ENCODE measurements around the gene CUEDC1.

Gene CUEDC1

DNA sequence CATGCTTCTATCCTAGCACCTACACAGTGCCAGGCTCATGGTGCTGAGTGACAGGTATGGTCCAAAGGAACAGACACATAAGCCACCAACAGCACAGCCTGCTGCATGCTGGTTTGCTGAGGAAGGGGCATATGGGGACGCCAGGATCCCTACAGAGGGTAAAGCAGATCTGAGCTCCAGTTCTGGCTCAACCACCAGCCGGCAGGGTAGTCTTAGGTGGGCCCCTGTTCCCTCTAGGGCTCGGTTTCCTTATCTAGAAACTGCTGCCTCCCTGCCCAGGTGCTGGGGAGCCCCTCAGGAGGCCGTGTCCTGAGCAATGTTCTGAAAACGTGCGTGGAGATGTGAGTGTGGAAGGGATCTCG lies 81.2 kb downstream of the CUEDC1 start:
- DNase-seq, result no peak

DNA sequence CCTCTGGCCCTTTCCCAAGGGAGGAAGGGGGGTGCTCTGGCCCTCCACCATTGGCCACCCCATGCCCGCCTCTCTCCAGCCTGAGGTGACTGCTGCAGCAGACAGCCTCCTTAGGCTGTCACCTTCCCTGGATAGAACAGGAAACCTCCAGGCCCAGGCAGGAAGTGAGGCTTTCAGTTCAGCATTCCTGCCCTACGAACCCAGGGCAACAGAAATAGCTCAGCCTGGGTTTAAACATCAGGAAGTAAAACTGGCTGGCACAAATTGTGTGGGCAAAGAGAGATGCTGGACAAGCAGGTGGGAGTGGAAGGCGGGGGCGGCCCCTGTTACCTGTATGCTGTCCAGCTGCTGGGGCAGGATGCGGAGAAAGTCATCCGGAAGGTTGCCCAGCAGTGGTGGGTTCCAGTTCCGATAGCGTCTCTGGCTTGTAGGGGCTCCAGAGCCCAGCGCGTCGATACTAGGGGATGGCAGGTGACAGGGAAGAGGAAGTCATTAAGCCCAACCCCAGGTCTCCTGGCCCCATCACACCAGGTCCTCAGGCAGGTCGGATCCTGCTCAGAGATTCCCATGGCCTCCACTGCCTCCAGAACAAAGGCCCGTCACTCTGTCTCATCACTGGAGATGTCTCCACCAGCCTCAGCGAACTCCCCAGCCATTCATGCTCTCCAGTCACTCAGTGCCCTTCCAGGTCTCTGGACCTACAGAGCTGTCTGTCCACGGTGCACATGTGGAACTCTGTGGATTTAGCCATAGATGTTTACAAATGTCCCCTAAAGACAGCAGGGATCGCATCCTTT lies 81.8 kb downstream of the CUEDC1 start:
- no peak for DNase-seq

DNA sequence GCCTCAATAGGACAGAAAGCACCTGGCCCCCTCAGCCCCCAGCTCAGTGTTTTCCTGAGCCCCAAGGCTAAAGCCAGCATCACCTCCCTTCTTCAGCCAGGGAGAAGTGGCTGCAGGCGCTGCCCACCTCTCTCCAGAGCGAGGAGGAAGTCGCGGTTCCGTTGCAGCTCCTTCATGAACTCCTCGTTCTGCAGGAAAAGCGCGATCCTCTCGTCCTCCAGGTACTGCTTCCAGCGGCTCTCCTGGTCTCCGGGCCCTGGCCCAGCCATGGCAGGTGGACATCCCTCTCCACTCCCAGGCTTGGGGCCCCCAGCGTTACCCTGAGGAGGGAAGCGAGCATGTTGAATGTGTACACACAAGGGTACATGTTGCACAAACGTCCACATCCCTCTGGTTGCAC lies 82.7 kb downstream of the CUEDC1 start:
- DNase-seq, result no peak

DNA sequence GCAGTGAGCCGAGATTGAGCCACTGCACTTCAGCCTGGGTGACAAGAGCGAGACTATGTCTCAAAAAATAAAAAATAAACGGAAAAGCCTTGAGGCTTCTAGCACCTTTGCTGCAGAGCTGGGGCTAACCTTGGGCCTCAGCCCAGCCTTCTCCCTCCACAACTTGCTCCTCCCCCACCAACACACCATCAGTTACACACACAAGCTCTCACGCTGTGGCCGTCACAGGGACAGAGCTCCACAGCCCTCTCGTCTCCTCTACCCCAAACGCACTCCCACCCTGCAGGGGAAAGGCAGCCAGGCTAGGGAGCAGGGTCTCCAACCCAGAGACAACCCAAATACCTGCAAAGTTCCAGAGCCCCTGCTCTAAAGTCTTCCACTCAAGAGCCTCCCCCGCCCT lies 83.3 kb downstream of the CUEDC1 start:
- no peak for DNase-seq

DNA sequence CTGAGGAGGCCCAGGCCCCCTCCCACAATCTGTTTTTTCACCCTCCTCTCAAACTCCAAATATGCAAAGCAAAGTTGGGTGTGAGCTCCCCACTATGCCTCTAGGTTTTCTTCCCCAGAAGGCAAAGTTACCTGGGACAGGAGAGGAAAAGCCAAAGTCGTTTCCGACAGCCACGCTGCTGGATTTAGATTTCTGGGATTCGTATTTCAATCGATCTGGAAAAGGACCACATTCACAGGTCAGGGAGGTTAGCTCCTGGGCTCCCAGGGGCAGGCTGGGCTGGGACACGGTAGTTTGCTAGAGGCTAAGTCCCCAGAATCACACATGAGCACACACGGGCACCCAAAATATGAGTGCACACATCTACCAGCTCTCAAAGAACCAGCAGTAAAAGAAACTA lies 84.1 kb downstream of the CUEDC1 start:
- no peak for DNase-seq

DNA sequence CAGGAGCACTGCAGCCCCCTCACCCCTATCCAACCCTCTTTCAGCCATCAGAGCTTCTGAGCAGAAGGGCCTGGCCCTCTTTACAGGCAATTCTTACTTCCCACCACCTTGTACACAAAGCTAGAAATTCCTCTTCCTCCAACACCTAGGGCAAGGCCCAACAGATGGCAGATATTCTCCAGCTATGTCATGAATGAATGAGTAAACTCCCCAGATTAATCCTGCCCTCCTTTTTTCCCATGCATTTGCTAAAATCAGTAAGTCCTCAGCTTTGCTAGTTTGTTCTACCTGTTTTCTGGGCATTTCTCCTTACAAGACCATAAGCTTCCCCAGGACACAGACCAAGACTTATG lies 85.0 kb downstream of the CUEDC1 start:
- DNase-seq, result no peak

DNA sequence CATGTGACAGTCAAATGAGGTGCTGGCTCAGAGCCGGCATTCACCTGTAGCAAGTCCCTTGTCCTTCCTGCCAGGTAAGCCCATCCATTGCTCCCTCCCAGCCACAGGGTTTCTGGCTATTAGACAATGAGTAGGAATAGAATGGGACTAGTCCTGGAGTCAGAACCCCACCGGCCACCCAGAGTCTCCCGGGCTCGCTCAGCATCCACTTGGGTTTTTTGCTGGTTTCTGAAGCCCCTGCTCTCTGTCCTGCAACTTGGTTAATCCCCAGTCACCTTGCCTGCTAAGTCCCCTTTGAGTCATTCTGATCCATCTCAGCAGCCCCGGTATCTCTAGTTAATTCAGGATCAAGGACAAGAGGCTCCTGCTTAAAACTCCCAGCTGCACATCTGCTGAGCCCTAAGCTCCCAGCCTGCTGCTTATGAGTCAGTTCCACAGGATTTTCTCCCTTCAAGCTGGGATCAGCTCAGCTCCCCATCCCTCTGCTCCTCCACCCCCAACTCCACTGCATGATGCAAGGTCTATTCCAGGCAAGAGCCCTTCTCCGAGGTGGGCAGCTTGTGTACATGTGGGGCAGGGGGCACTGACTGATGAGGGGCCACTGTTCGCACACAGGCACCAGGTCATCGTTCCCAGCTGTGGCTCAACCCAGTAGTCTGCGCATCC lies 85.5 kb downstream of the CUEDC1 start:
- no peak for DNase-seq

DNA sequence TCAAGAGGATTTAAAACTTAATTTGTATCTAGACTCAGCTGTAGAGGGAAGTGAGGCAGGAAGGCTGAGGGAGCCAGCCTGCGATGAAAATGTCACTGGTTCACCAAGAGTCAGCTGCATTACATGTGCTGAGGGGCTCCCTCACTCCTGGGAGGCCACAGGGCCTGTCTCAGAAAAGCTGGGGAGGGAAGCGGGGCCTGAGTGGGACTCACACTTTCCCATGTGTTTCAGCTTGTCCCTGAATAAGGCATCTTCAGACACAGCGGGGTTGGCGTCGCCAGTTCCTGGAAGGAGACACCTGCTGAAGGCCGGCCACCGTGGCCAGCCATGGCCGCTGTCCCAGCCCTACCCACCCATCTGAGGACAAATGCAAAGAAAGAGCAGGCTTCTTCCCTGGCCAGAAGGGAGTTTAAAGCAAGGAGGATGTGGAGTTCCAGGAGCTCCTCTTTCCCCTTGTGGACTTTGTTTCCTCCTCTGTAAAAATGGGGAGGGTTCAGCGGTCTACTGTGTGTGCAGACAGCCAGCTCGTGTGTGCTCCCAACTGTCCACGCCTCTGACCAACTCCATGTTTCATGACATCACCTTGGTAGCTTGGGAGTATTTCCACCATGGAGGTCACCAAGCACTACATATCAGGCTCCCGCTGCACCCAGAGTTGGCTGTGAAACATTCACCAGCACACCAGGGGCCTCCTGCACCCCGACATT lies 86.1 kb downstream of the CUEDC1 start:
- DNase-seq, result no peak

DNA sequence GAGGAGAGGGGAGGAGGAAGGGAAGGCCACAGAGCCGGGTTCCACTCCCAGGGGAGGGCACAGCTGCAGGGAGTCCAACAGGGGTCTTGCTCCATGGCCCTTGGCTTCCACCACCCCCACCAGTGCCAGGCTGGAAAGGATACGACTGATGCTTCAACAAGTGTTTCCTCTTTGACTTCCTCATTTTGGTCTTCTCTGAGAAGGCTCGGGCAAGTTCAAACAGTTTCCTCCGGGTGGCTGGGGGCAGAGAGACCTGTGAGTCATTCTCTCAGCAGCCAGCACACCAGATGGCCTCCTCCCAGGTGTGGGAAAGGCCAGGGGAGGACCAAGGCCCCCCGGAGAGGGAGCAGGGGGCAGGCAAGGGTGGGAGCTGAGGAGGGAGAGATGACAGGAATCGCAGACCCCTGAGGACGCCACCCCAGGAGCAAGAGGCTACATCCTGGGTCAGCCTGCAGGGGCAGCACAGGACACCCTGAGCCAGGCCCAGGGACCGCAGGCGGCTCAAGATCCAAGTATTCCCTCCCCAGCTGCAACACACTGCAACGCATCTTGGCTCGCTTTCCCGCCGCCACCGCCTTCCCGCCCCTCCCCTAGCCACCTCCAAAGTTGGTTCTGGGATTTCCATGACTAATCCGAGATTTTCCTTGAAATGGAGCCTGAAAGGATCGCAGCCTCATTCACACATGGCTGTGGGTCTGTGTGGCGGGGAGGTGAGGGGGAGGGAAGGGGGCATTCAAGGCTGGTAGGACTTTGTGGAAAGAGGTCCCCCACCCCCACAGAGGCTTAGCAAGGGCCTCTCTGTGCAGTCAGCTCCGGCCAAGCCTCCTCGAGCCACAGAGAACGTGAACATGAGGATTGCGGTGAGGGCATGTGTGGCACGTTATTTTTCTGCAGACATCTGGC lies 87.0 kb downstream of the CUEDC1 start:
- no peak for DNase-seq

DNA sequence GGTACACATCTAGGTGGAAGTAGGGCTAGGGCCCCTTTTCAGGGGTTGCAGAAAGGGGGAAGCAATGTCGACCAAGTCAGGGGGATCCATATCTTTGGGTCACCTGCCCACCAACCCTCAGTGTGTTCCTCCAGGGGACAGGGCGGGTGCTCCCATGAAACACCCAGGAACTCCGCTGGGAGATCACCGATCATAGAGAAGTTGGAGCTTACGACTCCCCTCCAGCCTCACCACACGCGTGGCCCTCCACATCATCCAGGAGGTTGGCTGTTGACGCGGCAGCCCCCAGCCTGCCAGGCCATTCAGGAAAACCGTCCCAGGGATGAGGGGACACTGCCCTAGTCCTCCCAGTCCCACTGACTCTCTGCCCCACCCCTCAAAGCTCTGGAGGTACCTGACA lies 88.1 kb downstream of the CUEDC1 start:
- no peak for DNase-seq

DNA sequence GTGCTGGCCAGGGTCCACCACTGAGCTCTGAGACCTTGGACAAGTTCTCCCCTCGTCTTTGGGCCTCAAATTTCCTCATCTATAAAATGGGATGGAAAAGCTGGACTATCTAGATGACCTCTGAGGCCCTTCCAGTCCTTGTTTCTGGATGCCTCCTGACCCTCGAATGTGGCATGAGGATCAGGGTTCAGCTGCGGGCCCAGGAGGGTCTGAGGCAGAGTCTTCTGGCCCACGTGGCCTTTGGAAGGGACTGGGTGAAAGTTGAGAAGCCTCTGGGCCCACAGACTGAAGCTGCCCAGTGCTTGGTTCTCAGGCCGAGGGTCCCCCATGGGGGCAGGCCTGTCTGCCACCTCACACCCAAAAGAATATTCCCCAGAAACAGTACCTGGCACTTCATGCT lies 88.5 kb downstream of the CUEDC1 start:
- DNase-seq, result no peak

DNA sequence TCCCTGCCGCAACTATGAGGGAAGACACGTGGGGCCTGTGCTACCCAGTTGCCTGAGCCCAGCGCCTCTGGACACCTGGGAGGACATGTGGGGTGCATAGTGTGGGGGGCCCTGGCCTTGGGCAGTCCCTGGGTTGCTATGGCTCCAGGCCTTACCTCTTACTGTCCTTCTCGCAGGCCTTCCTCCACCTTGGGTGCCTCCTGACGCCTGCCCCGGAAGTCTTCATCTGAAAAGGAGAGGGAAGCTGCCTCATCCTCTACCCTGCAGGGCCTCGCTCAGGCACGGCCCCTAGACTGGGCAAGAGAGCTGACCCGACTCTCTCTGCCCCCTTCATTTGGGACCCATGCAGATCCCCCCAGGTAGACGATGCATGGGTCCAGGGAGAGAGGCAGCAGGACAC lies 88.9 kb downstream of the CUEDC1 start:
- no peak for DNase-seq

DNA sequence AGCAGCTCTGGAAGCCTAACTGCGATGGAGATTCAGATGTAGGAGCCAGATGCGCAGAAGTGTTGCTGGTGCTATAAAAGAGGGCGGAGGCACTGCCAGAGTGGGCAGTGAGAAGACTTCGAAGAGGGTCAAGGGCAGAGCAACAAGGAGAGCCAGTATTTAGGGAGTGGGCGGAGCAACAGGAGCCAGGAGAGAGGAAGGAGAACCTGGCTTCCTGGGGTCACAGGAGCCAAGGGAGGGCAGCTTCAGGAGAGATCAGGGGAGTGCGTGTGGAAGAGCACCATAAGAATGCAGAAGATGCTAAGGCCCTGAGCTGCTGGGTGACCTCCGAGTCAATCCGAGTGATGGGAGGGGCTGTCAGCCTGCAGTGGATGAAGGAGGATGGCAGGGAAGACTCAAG lies 90.9 kb downstream of the CUEDC1 start:
- no peak for DNase-seq

DNA sequence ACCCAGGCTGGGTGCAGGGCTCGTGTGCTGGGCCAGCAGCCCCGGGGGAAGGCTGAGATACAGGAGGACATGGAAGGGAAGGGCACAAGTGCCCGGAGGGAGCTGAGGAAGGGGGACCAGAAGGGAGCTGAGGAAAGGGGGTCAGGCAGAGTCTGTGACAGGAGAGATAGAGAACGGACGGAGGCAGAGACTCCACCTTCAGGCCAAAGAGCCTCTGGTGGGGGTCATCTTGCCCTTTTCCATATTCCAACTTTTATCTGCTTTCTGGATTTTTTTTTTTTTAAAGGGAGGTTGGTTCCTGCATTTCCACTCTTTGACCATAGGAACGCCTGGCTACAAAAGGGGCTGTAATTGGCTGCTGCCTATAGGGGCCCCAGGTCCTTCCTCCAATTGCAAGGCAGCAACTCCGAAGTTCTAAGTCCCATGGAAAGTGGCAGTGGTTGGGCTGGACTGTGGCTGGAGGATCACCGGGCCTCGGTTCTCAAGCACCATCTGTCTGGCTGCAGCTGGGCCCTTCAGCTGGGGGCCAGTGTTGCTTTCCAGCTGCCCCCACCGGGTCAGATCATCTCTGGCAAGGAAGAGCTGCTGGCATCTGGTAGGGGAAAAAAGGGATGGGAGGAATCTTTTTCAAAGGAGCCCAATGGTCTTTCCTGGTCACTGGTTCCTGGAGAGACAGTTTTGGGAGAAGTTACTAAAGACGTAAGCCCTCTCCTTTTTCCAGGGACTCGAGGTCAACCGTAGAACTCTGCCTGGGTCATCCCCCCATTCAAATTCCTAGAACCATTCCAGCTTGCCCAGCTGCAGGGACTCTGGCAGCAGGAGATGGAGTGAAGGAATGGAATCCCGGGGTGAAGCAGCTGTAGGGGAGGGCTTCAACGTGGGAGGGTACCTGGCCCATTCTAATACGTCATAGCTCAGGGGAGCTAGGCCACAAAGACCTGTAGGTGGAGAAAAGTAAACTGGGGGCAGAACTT lies 92.2 kb downstream of the CUEDC1 start:
- DNase-seq, result no peak

DNA sequence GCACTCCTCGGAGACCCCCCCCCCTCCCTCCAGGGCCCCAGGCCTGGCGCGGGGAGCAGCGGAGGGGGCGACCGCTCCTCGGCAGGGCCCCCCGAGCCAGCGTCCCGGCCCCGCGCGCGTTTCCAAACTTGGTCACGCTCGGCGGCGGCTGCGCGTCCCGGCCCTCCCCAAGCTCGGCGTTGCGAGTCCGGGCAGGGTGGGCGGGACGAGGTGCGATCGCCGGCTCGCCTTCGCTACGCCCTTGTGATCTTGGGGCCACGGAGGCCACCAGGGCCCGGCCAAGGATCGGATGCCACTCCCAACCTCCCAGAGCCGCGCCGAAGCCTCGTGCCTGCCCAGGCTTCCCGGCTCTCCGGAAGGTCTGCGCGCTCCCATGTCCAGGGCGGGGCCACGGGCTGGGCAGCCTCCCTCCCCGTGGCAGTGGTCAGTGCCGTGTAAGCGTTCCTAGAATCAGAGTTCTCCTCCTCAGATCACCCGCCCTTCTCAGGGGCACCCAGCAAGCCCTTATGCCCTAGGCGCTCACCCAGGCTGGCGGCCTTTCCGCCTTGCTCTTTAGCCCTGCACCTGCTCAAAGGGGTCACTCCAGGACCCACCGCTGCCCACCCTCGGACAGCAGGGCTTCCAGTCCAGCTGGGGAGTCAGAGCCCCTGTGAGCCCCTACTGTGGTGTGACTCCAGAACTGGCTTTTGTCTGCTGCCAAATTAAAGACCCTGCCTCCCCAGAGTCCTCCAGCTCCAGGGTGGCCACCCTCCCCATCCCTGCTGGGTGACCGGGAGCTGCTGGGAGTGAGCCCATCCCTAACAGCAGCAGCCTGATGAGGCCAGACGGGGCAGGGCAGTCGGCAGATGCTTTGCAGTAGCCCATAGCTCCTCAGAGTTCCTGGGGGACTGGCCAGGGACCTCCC lies 93.2 kb downstream of the CUEDC1 start:
- DNase-seq, result no peak

DNA sequence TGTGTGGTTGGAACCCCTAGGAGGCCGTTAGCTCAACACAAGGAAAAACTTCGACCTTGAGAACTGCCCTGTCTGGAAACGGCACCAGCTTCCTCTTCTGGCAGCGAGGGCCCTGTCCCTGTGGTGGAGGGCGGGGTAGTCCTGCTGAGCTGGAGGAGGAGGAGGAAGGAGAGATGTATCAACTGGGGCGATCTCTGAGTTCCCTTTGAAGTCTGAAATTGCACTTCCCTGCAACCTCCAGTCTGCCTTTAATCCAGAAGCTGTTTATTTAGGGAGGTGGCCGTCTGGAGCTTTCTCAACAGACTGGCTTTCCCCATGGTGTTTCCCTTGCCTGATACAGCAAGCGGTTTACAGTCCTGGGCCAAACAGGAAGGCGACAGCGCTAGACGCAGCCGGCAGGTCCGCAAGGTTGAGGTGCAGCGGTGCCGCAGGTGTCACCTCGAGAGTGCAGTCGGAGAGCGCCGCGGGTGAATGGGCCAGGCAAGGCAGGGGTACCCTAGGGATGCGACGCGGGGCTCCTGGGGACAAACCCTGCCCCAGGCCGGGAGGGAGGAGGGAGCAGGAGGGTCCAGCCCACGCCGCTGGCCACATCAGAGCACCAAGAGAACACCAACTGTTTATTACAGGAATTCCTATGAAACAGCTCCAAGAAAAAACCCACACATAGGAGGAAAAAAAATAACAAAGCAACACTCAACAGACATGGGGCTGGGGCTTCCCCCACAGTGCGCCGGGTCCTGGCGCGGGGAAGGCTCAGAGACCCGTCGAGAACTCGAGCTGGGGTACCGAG lies 94.0 kb downstream of the CUEDC1 start:
- DNase-seq, result no peak

DNA sequence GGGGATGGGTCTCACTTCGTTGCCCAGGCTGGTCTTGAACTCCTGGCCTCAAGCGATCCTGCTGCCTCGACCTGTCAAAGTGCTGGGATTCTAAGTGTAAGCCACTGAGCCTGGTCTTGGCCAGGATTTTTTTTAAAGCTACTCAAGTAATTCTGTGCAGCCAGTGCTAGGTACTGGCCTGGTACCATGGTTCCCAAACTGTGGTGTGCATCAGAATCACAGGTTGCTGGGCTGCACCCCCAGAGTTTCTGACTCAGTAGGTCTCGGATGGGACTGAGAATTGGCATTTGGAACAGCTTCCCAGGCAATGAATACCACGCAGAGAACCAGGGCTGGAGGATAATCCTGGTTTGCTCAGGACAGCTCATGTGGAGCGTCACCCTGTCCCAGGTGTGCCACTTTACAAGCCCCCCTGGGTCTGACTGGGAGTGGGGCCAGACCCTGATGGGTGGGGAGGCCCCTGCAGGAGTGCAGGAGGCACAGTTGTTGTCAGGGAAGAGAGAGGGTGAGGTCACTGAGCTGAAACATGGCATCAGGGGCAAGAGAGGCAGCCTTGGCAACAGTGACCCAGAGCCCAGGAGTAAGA lies 94.7 kb downstream of the CUEDC1 start:
- DNase-seq, result no peak

DNA sequence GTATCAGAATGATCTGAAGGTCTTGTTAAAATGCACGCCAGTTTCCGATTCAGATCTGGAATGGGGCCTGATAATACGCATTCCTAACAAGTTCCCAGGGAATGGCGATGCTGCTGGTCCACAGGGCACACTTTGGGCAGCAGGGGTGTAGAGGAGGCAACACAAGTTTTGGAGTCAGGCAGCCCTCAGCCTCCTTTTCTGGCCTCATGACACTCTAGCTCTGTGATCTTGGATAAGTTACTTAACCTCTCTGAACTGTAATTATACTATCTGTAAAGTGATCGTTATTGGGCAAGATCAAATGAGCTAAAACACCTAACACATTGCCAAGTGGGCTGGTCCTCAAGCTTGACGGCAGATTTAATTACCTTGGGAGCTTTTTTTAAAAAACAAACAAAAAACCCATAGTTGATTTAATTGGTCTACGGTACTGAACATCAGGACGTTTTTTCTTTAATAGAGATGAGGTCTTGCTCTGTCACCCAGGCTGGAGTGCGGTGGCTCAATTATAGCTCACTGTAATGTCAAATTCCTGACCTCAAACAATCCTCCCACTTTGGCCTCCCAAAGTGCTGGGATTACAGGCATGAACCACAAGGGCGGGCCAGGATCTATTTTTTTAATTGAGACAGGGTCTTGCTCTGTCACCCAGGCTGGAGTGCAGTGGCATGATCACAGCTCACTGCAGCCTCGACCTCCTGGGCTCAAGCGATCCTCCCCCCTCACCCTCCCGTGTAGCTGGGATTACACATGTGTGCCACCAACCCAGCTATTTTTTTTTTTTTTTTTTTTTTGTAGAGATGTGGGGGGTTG lies 95.4 kb downstream of the CUEDC1 start:
- DNase-seq, result no peak

DNA sequence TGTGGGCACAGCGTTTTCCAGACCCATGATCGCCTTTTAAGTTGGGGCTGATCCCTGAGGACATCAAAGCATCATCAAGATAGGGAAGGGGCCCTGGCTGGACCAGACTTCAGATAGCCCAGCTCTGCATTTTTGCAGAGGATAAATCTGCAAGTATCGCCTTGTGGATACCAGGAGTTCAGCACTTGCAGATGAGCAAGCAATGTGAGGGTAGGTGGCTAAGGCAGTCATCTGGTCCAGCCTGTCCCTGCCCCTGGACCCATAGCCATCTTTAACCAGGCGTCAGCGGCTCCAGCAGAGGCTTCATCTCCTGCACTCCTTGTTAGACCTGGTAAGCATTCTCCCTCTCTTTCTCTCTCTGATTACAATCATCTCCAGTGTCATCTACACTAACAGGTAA lies 96.4 kb downstream of the CUEDC1 start:
- no peak for DNase-seq

Measured in NCI-H1930 (cell line).